ENCODE results near the gene FGFR3. TPM values are rescaled to one million over a fixed set of nuclear protein-coding genes. Genes with fewer than 3 reads are reported as not detected.

FGFR3 gene
- total and polyA plus RNA-seq, 9 of the 15 experiments (the other 6 are each of a cell fraction or from before 2014, with no cell fraction given), result 1.2 to 60.4 (median 12.7) TPM

GRCh38 chr4:1746265-1746691 lies 46.8 kb upstream of the FGFR3 start (continued):
- TF ChIP-seq ZNF449 (CRISPR knock-in tag; IDR thresholded peaks at IDR 0.05) (no peak), KAT8 (IDR thresholded peaks at IDR 0.05; ENCODE audit: low read depth) (no peak), PRPF4 (IDR thresholded peaks at IDR 0.05; ENCODE audit: insufficient read depth, low read depth, low read length, poor library complexity, severe bottlenecking) (no peak), SPI1 (IDR thresholded peaks at IDR 0.05; ENCODE audit: borderline replicate concordance, low read depth, low read length) (no peak), RNF219 (CRISPR knock-in tag; IDR thresholded peaks at IDR 0.05) (no peak), ZBED1 (IDR thresholded peaks at IDR 0.05) (no peak), ZNF143 (CRISPR knock-in tag; IDR thresholded peaks at IDR 0.05) (no peak), TCF15 (CRISPR knock-in tag; IDR thresholded peaks at IDR 0.05) (no peak), EP400 (IDR thresholded peaks at IDR 0.05) (no peak), ATF2 (CRISPR knock-in tag; IDR thresholded peaks at IDR 0.05) (no peak), CTCFL (IDR thresholded peaks at IDR 0.05; ENCODE audit: borderline replicate concordance, insufficient read depth, low read depth, low read length, poor library complexity, severe bottlenecking) (peak; percentile 92), ZNF133 (CRISPR knock-in tag; IDR thresholded peaks at IDR 0.05) (no peak), FUS (optimal IDR thresholded peaks at IDR 0.05; ENCODE audit: low read depth, low read length) (no peak), POLR2AphosphoS2 (IDR thresholded peaks at IDR 0.05; ENCODE audit: low read length) (no peak), TSC22D4 (tag; IDR thresholded peaks at IDR 0.05) (no peak), ZFP36 (IDR thresholded peaks at IDR 0.05; ENCODE audit: low read depth, low read length, partially characterized antibody) (peak; percentile 28), HBP1 (CRISPR knock-in tag; IDR thresholded peaks at IDR 0.05) (no peak), HDAC2 (IDR thresholded peaks at IDR 0.05) (no peak), POLR3G (IDR thresholded peaks at IDR 0.05; ENCODE audit: extremely low read depth, insufficient read length, insufficient replicate concordance) (no peak), SP1 (CRISPR knock-in tag; IDR thresholded peaks at IDR 0.05) (peak; percentile 52)
